DOHH2 (cell line): ENCODE results near the gene KDM5A.
"Not testable (repeated sequence)": the region's sequence is repeated elsewhere in the genome, so short reads cannot be mapped to it uniquely, and the experiment has no call there.

Experiments
- H3F3A ChIP-seq: fragments of 200-600 bp; sonication (generic), shearing (Covaris generic); 2 replicates; pipeline ENCODE4 v1.6.0; 2016; ENCODE audit warnings: antibody characterized with exemption, mild to moderate bottlenecking; ENCODE audit not compliant: control insufficient read depth, insufficient read depth
- H3K27ac ChIP-seq: fragments of 200-600 bp; sonication (generic); 2 replicates; pipeline ENCODE4 v1.5.1; 2014; ENCODE audit warnings: low read depth, mild to moderate bottlenecking, low read length, moderate library complexity
- H3K27me3 ChIP-seq: fragments of 200-600 bp; sonication (generic); 2 replicates; pipeline ENCODE4 v1.6.1; 2014; ENCODE audit warnings: mild to moderate bottlenecking, low read length, mixed read lengths; ENCODE audit not compliant: control insufficient read depth
- H3K36me3 ChIP-seq: fragments of 200-600 bp; sonication (generic); 2 replicates; pipeline ENCODE4 v1.6.1; 2014; ENCODE audit warnings: mild to moderate bottlenecking, low read length, moderate library complexity, mixed read lengths; ENCODE audit not compliant: control insufficient read depth
- H3K4me1 ChIP-seq: fragments of 200-600 bp; sonication (generic); 2 replicates; pipeline ENCODE4 v1.6.1; 2014; ENCODE audit warnings: mild to moderate bottlenecking, low read length, mixed read lengths; ENCODE audit not compliant: control insufficient read depth
- H3K4me2 ChIP-seq: fragments of 200-600 bp; sonication (generic); 2 replicates; pipeline ENCODE4 v1.6.0; 2014; ENCODE audit warnings: mild to moderate bottlenecking, low read length, moderate library complexity
- H3K4me3 ChIP-seq: fragments of 200-600 bp; sonication (generic); 2 replicates; pipeline ENCODE4 v1.5.1; 2014; ENCODE audit warnings: mild to moderate bottlenecking, low read length, mixed read lengths
- H3K79me2 ChIP-seq: fragments of 200-600 bp; sonication (generic); 2 replicates; pipeline ENCODE4 v1.6.1; 2014; ENCODE audit warnings: mild to moderate bottlenecking, low read length, mixed read lengths; ENCODE audit not compliant: control insufficient read depth
- H3K9me2 ChIP-seq: fragments of 200-600 bp; sonication (generic); replicated peaks from 2 replicates; pipeline ENCODE4 v1.6.1; 2014; ENCODE audit warnings: mild to moderate bottlenecking, low read length, mixed read lengths; ENCODE audit not compliant: control insufficient read depth
- H3K9me3 ChIP-seq: fragments of 200-600 bp; sonication (generic); 2 replicates; pipeline ENCODE4 v1.6.1; 2014; ENCODE audit warnings: antibody characterized with exemption, low read length, mixed read lengths; ENCODE audit not compliant: control insufficient read depth, insufficient read depth
- H4K20me1 ChIP-seq: fragments of 200-600 bp; sonication (generic); 2 replicates; pipeline ENCODE4 v1.6.0; 2014; ENCODE audit warnings: low read depth, mild to moderate bottlenecking, antibody characterized with exemption, low read length, moderate library complexity; ENCODE audit not compliant: control insufficient read depth, insufficient read depth
- EZH2phosphoT487 ChIP-seq: fragments of 200-600 bp; sonication (generic); IDR thresholded peaks from 2 replicates; pipeline ENCODE4 v1.6.1; 2017; ENCODE audit warnings: borderline replicate concordance, mild to moderate bottlenecking, antibody characterized with exemption, low read length, moderate library complexity, mixed read lengths
- TF ChIP-seq, protein P1 (sequence below): fragments of 200-600 bp; sonication (generic); IDR thresholded peaks from one replicate; pipeline ENCODE4 v1.5.1; 2014; ENCODE audit warnings: antibody characterized with exemption, mild to moderate bottlenecking, low read depth, low read length; ENCODE audit not compliant: poor library complexity, severe bottlenecking

The KDM5A gene

DNA sequence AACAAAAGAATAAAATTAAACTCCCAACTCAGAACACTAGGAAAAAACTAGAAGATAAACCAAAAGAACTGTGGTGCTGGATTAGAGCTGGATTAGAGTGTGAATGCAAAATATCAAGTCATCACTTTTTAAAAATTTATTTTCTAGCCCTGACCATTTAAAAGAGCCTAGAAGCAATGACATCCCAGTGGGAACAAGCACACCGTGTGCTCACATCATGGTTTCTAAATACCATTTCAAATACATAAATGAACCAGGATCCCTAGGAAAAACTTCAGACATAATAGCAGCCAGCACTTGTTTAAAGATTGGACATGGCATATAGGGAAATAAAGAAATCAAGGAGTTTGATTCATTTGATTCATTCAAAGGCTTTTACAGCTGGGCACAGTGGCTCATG lies 30.0 kb downstream of the KDM5A start:
- peaks cover 23% of the 10 kb centered on the region for H3K79me2 ChIP-seq
- H3K4me2 ChIP-seq, result no peak overlapping the region
- no peaks in the 10 kb centered on the region; the same call in 1 of the 2 replicates for H4K20me1 ChIP-seq
- no peaks in the 10 kb centered on the region for H3K9me3 ChIP-seq
- TF ChIP-seq, protein P1, sequence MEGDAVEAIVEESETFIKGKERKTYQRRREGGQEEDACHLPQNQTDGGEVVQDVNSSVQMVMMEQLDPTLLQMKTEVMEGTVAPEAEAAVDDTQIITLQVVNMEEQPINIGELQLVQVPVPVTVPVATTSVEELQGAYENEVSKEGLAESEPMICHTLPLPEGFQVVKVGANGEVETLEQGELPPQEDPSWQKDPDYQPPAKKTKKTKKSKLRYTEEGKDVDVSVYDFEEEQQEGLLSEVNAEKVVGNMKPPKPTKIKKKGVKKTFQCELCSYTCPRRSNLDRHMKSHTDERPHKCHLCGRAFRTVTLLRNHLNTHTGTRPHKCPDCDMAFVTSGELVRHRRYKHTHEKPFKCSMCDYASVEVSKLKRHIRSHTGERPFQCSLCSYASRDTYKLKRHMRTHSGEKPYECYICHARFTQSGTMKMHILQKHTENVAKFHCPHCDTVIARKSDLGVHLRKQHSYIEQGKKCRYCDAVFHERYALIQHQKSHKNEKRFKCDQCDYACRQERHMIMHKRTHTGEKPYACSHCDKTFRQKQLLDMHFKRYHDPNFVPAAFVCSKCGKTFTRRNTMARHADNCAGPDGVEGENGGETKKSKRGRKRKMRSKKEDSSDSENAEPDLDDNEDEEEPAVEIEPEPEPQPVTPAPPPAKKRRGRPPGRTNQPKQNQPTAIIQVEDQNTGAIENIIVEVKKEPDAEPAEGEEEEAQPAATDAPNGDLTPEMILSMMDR, result no peak
- TF ChIP-seq EZH2phosphoT487, result no peak
- peaks cover 92% of the 10 kb centered on the region for H3K36me3 ChIP-seq
- no peaks in the 10 kb centered on the region for H3K27me3 ChIP-seq
- H3F3A ChIP-seq, result 0 out of 2 replicates have a peak, but pooled peaks cover 5% of the 10 kb centered on the region
- no peaks in the 10 kb centered on the region for H3K9me2 ChIP-seq
- H3K4me1 ChIP-seq, result no peaks in the 10 kb centered on the region
- H3K27ac ChIP-seq, result no peak overlapping the region
- H3K4me3 ChIP-seq, result no peak overlapping the region

DNA sequence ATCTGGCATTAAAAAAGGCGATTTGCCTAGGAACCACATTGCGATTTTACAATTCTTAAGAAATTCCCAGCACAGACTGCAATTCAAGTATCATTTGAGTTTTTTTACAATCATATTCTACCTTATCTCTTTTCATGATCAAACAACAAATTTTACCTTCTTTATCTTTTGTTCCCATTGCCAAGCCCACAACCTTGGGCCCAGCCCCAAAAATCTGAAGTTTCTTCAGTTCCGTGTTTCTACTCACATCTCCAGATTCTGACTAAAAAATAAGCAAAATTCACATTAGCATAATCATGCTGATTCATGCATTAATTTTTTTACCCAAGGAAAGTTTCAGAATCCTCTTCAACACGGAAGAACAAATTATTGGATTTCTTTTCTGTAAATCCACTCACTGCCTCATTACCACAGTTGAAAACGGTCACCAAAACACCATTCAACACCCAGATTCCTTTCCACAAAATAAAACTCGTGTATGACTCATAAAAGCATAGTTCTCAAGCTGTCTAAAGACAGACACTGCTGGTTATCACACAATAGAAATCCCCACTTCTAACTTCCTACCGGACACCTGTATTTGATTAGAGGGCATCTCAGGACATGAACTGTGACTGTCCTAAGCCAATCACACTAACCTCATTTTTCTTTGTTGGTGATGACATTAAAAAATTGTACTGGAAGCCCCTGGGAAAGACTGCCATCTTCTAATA lies 32.7 kb downstream of the KDM5A start:
- H3F3A ChIP-seq, result 0 out of 2 replicates have a peak, but pooled peaks cover 5% of the 10 kb centered on the region
- peaks cover 87% of the 10 kb centered on the region for H3K36me3 ChIP-seq
- H3K79me2 ChIP-seq, result peaks cover 15% of the 10 kb centered on the region
- H3K4me2 ChIP-seq, result no peak overlapping the region
- no peaks in the 10 kb centered on the region for H3K27me3 ChIP-seq
- H4K20me1 ChIP-seq, result no peaks in the 10 kb centered on the region; the same call in 1 of the 2 replicates
- TF ChIP-seq, protein P1, result no peak
- no peak for TF ChIP-seq EZH2phosphoT487
- H3K27ac ChIP-seq, result no peak overlapping the region
- no peaks in the 10 kb centered on the region for H3K9me2 ChIP-seq
- no peaks in the 10 kb centered on the region for H3K9me3 ChIP-seq
- H3K4me1 ChIP-seq, result no peaks in the 10 kb centered on the region
- no peak overlapping the region for H3K4me3 ChIP-seq

DNA sequence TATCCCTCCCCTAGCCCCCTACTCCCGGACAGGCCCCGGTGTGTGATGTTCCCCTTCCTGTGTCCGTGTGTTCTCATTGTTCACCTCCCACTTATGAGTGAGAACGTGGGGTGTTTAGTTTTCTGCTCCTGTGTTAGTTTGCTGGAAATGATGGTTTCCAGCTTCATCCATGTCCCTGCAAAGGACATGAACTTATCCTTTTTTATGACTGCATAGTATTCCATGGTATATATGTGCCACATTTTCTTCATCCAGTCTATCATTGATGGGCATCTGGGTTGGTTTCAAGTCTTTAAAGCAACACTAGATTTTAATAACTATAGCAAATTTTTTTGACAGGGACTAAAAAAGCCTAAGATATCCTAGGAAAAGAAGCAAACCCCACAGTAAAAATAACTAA lies 37.9 kb downstream of the KDM5A start:
- H3K27me3 ChIP-seq, H3K9me2 ChIP-seq, H3F3A ChIP-seq, H3K4me1 ChIP-seq, H3K27ac ChIP-seq, H3K4me2 ChIP-seq, H4K20me1 ChIP-seq, H3K79me2 ChIP-seq, H3K9me3 ChIP-seq, H3K4me3 ChIP-seq: not testable (repeated sequence)
- H3K36me3 ChIP-seq, result peaks cover 69% of the 10 kb centered on the region

DNA sequence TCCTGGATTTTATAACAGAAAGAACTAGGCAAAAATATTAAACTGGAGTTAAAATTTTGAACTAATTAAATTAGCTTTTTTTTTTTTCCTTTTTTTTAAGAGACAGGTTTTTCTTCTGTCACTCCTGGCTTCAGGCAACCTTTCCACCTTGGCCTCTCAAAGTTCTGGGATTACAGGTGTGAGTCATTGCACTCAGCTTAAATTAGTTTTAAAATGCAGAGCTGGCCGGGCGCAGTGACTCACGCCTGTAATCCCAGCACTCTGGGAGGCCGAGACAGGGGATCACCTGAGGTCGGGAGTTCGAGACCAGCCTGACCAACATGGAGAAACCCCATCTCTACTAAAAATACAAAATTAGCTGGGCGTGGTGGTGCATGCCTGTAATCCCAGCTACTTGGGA lies 39.5 kb downstream of the KDM5A start:
- not testable (repeated sequence) for H4K20me1 ChIP-seq, H3K4me3 ChIP-seq

DNA sequence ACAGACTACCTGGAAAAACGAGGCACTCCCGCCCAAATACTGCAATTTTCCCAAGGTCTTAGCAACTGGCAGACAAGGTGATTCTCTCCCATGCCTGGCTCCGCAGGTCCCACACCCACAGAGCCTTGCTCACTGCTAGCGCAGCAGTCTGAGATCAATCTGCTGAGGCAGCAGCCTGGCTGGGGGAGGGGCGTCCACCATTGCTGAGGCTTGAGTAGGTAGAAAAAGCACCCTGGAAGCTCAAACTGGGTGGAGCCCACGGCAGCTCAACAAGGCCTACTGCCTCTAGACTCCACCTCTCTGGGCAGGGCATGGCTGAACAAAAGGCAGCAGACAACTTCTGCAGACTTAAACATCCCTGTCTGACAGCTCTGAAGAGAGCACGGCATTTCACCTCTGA lies 46.1 kb downstream of the KDM5A start:
- H3K4me1 ChIP-seq, H3K4me2 ChIP-seq: not testable (repeated sequence)

More for the DNA sequence above, 39.5 kb downstream of the KDM5A start:
- H3K27ac ChIP-seq, H3K4me2 ChIP-seq, H3K4me1 ChIP-seq, H3K9me3 ChIP-seq, H3K27me3 ChIP-seq, H3K9me2 ChIP-seq, H3F3A ChIP-seq: not testable (repeated sequence)
- peaks cover 61% of the 10 kb centered on the region for H3K36me3 ChIP-seq
- H3K79me2 ChIP-seq, result peaks cover 14% of the 10 kb centered on the region

More for the DNA sequence above, 46.1 kb downstream of the KDM5A start:
- Histone ChIP-seq H3K36me3 (peaks cover 55% of the 10 kb centered on the region), H3K79me2 (peaks cover 31% of the 10 kb centered on the region)
- not testable (repeated sequence) for H3K27ac ChIP-seq, H3K27me3 ChIP-seq, H3F3A ChIP-seq, H4K20me1 ChIP-seq, H3K9me2 ChIP-seq, H3K4me3 ChIP-seq, H3K9me3 ChIP-seq
